ENCODE measurements around the gene IFIT1. TPM values are rescaled to one million over a fixed set of nuclear protein-coding genes. Genes with fewer than 3 reads are reported as not detected.

Gene IFIT1
- total RNA-seq, 4 donors from 2014 or later: 1.1 to 18.5 (median 9.4) TPM

DNA sequence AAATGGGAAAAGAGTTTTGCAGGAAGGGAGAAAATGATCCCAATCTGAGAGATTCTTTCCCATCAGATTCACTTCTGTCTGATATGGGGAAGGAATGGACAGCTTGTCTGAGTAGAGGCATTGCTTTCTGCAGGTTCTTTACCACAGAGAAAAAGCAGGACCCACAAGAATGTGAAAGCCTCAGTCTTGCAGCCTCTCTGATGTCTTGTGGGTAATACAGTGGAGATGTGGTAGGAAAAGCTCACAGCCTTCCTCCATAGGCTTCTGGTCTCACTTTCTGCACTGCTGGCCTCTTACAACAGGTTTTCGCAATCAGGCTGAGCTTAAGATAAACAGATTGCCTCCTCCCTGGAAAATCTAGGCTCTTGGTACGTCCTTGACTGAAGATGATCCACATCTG lies 551 bp downstream of the IFIT1 start:
- DNase-seq: peak; percentile 28
- TF ChIP-seq, protein P1, sequence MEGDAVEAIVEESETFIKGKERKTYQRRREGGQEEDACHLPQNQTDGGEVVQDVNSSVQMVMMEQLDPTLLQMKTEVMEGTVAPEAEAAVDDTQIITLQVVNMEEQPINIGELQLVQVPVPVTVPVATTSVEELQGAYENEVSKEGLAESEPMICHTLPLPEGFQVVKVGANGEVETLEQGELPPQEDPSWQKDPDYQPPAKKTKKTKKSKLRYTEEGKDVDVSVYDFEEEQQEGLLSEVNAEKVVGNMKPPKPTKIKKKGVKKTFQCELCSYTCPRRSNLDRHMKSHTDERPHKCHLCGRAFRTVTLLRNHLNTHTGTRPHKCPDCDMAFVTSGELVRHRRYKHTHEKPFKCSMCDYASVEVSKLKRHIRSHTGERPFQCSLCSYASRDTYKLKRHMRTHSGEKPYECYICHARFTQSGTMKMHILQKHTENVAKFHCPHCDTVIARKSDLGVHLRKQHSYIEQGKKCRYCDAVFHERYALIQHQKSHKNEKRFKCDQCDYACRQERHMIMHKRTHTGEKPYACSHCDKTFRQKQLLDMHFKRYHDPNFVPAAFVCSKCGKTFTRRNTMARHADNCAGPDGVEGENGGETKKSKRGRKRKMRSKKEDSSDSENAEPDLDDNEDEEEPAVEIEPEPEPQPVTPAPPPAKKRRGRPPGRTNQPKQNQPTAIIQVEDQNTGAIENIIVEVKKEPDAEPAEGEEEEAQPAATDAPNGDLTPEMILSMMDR (IDR thresholded peaks at IDR 0.05): no peak
- TF ChIP-seq POLR2AphosphoS5 (IDR thresholded peaks at IDR 0.05) (peak; percentile 14 to 63 (median 26)), POLR2A (IDR thresholded peaks at IDR 0.05) (no peak), EP300 (IDR thresholded peaks at IDR 0.05; ENCODE audit: low read depth) (no peak)
- H3K4me3 ChIP-seq: peak overlapping the region in 3 of 4 donors; percentile 34 to 56 (median 41)
- in situ Hi-C loops (cut with MboI; ENCODE audit: low pct_ligation_motif_present in 1 of 4, low pct_unique_long_range_greater_than_20kb in 1 of 4, low sequenced_read_pairs in 3 of 4) (no loop called here), intact Hi-C loops (cut with DNase I; ENCODE audit: low total_unique reads) (loop anchor here (5.0 kb wide), 1 partner anchor 66 kb away; the partner anchor contains the start of gene IFIT3)
- H3K9me3 ChIP-seq: no peaks in the 10 kb centered on the region
- peaks cover 8 to 32% (median 21%) of the 10 kb centered on the region in 4 donors for H3K4me1 ChIP-seq
- no peaks in the 10 kb centered on the region for H3K36me3 ChIP-seq
- H3K27ac ChIP-seq: peak overlapping the region; percentile 59 to 90 (median 78)
- no peaks in the 10 kb centered on the region for H3K27me3 ChIP-seq
- WGBS, 2 donors (ENCODE audit: low coverage in 1 of 2): 40 to 46% methylated on average over 1 to 2 of the region's 2 CpGs

DNA sequence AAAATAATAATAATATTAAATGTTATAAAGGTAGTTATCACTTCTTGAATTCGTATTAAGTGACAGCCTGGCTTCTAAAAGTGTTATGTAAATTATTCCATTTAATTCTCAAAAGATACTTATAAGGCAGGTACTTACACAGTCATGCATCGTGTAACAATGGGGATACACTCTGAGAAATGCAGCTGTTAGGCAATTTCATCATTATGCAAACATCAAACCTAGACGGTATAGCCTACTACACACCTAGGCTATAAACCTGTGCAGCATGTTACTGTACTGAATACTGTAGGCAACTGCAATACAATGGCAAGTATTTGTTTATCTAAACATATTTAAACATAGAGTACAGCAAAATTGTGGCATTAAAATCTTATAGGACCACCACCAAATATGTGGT lies 1.5 kb downstream of the IFIT1 start:
- no peak for TF ChIP-seq EP300 (IDR thresholded peaks at IDR 0.05; ENCODE audit: low read depth)
- no peak for TF ChIP-seq POLR2AphosphoS5 (IDR thresholded peaks at IDR 0.05)
- TF ChIP-seq, protein P1 (IDR thresholded peaks at IDR 0.05): no peak
- Histone ChIP-seq H3K4me3 (peak overlapping the region in 1 of 4 donors; percentile 56), H3K27me3 (no peaks in the 10 kb centered on the region), H3K4me1 (peaks cover 8 to 36% (median 21%) of the 10 kb centered on the region in 4 donors), H3K9me3 (no peaks in the 10 kb centered on the region), H3K36me3 (no peaks in the 10 kb centered on the region), H3K27ac (peak overlapping the region; percentile 59 to 90 (median 78))
- in situ Hi-C loops (cut with MboI; ENCODE audit: low pct_ligation_motif_present in 1 of 4, low pct_unique_long_range_greater_than_20kb in 1 of 4, low sequenced_read_pairs in 3 of 4) (no loop called here), intact Hi-C loops (cut with DNase I; ENCODE audit: low total_unique reads) (loop anchor here (5.0 kb wide), 1 partner anchor 67 kb away; the partner anchor contains the start of gene IFIT3)
- WGBS, 2 donors (ENCODE audit: low coverage in 1 of 2): 30 to 40% methylated on average over 1 to 3 of the region's 3 CpGs
- no peak for DNase-seq

DNA sequence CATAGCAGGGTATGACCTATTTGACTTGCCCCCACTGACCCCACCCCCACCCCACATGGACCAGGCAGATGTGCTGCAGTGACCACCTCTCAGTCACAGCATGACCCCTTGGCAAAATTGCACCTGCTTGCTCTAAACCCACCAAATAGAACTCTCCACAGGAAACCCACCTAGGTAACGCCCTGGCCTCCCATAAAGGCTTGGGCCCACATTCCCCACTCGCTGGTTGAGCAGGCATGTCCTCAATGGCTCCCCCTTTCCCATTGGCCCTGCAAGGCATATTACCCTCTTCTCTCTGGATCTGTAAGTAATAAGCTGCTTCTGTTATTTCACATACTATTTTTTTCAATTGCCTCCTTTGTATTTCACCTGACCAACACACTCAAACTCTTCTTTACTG lies 2.7 kb downstream of the IFIT1 start:
- no peak for DNase-seq
- WGBS, 2 donors (ENCODE audit: low coverage in 1 of 2): 97% methylated on average over 2 of the region's 2 CpGs; no CpG with 5 or more reads in 1 of the 2 donors
- intact Hi-C loops (cut with DNase I; ENCODE audit: low total_unique reads) (no loop called here), in situ Hi-C loops (cut with MboI; ENCODE audit: low pct_ligation_motif_present in 1 of 4, low pct_unique_long_range_greater_than_20kb in 1 of 4, low sequenced_read_pairs in 3 of 4) (no loop called here)
- Histone ChIP-seq H3K4me1 (peaks cover 8 to 36% (median 21%) of the 10 kb centered on the region in 4 donors), H3K4me3 (no peak overlapping the region), H3K27me3 (no peaks in the 10 kb centered on the region), H3K36me3 (no peaks in the 10 kb centered on the region), H3K9me3 (no peaks in the 10 kb centered on the region), H3K27ac (no peak overlapping the region)
- no peak for TF ChIP-seq POLR2AphosphoS5 (IDR thresholded peaks at IDR 0.05)
- TF ChIP-seq EP300 (IDR thresholded peaks at IDR 0.05; ENCODE audit: low read depth): no peak
- no peak for TF ChIP-seq POLR2A (IDR thresholded peaks at IDR 0.05)
- TF ChIP-seq, protein P1 (IDR thresholded peaks at IDR 0.05): no peak

DNA sequence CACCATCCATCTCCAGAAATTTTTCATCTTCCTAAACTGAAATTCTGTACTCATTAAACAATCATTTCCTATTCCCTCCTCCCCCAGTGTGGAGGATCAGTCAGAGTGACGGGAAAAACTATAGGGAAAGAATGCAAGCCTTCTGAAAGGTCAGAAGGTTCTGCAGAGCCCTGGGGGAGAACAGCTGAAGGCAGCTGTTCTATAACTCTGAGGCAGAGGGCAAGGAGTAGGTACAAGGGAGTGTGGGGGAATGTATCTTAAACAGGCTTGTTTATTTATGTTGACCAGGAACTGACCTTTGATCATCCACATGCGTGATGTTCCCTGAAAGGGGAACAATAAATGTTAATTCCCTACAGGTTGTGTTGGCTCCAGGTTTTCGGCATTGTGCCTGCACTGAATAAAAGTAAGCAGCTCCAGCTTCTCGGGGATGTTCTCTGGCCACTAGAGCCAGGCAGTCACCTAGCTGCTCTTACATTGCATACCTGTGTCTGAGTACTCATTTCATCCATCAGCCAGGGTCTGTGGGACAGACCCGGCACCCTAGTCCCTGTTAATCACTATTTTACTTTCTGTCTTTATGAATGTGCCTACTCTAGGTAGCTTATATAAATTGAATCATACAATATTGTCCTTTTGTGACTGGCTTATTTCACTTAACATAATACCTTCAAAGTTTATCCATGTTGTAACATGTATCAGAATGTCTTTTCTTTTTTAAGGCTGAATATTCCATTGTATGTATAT lies 5.8 kb downstream of the IFIT1 start:
- no peak overlapping the region for H3K4me3 ChIP-seq
- no peaks in the 10 kb centered on the region for H3K9me3 ChIP-seq
- H3K4me1 ChIP-seq: peaks cover 5 to 20% (median 8%) of the 10 kb centered on the region in 4 donors
- H3K27me3 ChIP-seq: no peaks in the 10 kb centered on the region
- in situ Hi-C loops (cut with MboI; ENCODE audit: low pct_ligation_motif_present in 1 of 4, low pct_unique_long_range_greater_than_20kb in 1 of 4, low sequenced_read_pairs in 3 of 4): no loop called here
- H3K36me3 ChIP-seq: peaks cover 0 to 6% (median 0%) of the 10 kb centered on the region in 4 donors
- DNase-seq: peak; percentile 17
- H3K27ac ChIP-seq: peak overlapping the region in 3 of 4 donors; percentile 7 to 34 (median 26)
- 58 to 64% methylated on average over 5 of the region's 5 CpGs for WGBS, 2 donors (ENCODE audit: low coverage in 1 of 2)
- TF ChIP-seq, protein P1 (IDR thresholded peaks at IDR 0.05): no peak
- TF ChIP-seq POLR2AphosphoS5 (IDR thresholded peaks at IDR 0.05): no peak
- no peak for TF ChIP-seq POLR2A (IDR thresholded peaks at IDR 0.05)
- TF ChIP-seq EP300 (IDR thresholded peaks at IDR 0.05; ENCODE audit: low read depth): no peak
- intact Hi-C loops (cut with DNase I; ENCODE audit: low total_unique reads): no loop called here

All from transverse colon (tissue), 4 donors.